Measurements from ENCODE around the gene AREL1.

GRCh38 chr14:74614508-74615495, 98.1 kb downstream of the AREL1 start:
- TF ChIP-seq POLR2A (IDR thresholded peaks at IDR 0.05; ENCODE audit: low read depth, low read length), result no peak
- TF ChIP-seq POLR2AphosphoS5 (IDR thresholded peaks at IDR 0.05; ENCODE audit: low read depth, low read length), result no peak
- TF ChIP-seq SPI1 (IDR thresholded peaks at IDR 0.05; ENCODE audit: low read depth, low read length), result peak; percentile 19; the same call in 1 of the 2 replicates
